HEK293T (cell line): Measurements from ENCODE around the gene NOS2.
A peak's percentile ranks its signal among the peaks of the same experiment; 100 is the strongest.

ENCODE experiments used
- CTCF ChIA-PET: fragments of 350-600 bp; formaldehyde crosslinking; extraction: SDS; loops from one replicate; lab custom pipeline; 2021; ENCODE audit warnings: antibody characterized with exemption, inconsistent platforms; lab: Yijun Ruan, JAX
- POLR2A ChIA-PET: fragments of 350-600 bp; formaldehyde crosslinking; extraction: SDS; loops from one replicate; lab custom pipeline; 2020; ENCODE audit warnings: antibody characterized with exemption, inconsistent platforms; lab: Yijun Ruan, JAX
- DNase-seq: peaks from one replicate; pipeline ENCODE4 v3.0.0; 2012; ENCODE audit warnings: mixed read lengths; ENCODE audit errors: extremely low spot score
- ARNT ChIP-seq: fragments of 450-650 bp; IDR thresholded peaks from 2 replicates; pipeline ENCODE4 v1.6.1; 2017; ENCODE audit warnings: mild to moderate bottlenecking
- BHLHE40 ChIP-seq: fragments of 450-650 bp; IDR thresholded peaks from 2 replicates; pipeline ENCODE4 v1.6.1; 2016; ENCODE audit warnings: mild to moderate bottlenecking, moderate library complexity, borderline replicate concordance
- CTBP1 ChIP-seq: fragments of 450-650 bp; IDR thresholded peaks from 2 replicates; pipeline ENCODE4 v1.6.1; 2016; ENCODE audit warnings: borderline replicate concordance
- ELF4 ChIP-seq: fragments of 450-650 bp; IDR thresholded peaks from 2 replicates; pipeline ENCODE4 v1.6.1; 2017; ENCODE audit warnings: antibody characterized with exemption
- FOXA1 ChIP-seq: fragments of 450-650 bp; IDR thresholded peaks from 2 replicates; pipeline ENCODE4 v1.6.1; 2016; ENCODE audit warnings: mild to moderate bottlenecking
- FOXK2 ChIP-seq: fragments of 450-650 bp; IDR thresholded peaks from 2 replicates; pipeline ENCODE4 v1.6.1; 2016; ENCODE audit warnings: mild to moderate bottlenecking
- FOXM1 ChIP-seq: fragments of 450-650 bp; IDR thresholded peaks from 2 replicates; pipeline ENCODE4 v1.6.1; 2017; ENCODE audit warnings: mild to moderate bottlenecking, borderline replicate concordance
- HDGF ChIP-seq: fragments of 450-650 bp; IDR thresholded peaks from 2 replicates; pipeline ENCODE4 v1.6.1; 2017; ENCODE audit warnings: antibody characterized with exemption, borderline replicate concordance
- L3MBTL2 ChIP-seq: fragments of 450-650 bp; conservative IDR thresholded peaks from 2 replicates; pipeline ENCODE4 v1.6.1; 2016; ENCODE audit warnings: mild to moderate bottlenecking
- LEF1 ChIP-seq: fragments of 450-650 bp; IDR thresholded peaks from 2 replicates; pipeline ENCODE4 v1.6.1; 2017; ENCODE audit warnings: mild to moderate bottlenecking, borderline replicate concordance
- NFRKB ChIP-seq: fragments of 450-650 bp; IDR thresholded peaks from 2 replicates; pipeline ENCODE4 v1.6.1; 2016; ENCODE audit warnings: mild to moderate bottlenecking, moderate library complexity
- SP1 ChIP-seq: fragments of 450-650 bp; IDR thresholded peaks from 2 replicates; pipeline ENCODE4 v1.6.1; 2017
- SUZ12 ChIP-seq: fragments of 450-650 bp; IDR thresholded peaks from 2 replicates; pipeline ENCODE4 v1.6.1; 2016; ENCODE audit warnings: mild to moderate bottlenecking
- TARDBP ChIP-seq: fragments of 450-650 bp; IDR thresholded peaks from 2 replicates; pipeline ENCODE4 v1.6.1; 2016
- ZNF384 ChIP-seq: fragments of 450-650 bp; IDR thresholded peaks from 2 replicates; pipeline ENCODE4 v1.6.1; 2016
- TF ChIP-seq, protein P1 (sequence below): fragments of 450-650 bp; IDR thresholded peaks from 2 replicates; pipeline ENCODE4 v1.6.1; 2016

Gene NOS2

DNA sequence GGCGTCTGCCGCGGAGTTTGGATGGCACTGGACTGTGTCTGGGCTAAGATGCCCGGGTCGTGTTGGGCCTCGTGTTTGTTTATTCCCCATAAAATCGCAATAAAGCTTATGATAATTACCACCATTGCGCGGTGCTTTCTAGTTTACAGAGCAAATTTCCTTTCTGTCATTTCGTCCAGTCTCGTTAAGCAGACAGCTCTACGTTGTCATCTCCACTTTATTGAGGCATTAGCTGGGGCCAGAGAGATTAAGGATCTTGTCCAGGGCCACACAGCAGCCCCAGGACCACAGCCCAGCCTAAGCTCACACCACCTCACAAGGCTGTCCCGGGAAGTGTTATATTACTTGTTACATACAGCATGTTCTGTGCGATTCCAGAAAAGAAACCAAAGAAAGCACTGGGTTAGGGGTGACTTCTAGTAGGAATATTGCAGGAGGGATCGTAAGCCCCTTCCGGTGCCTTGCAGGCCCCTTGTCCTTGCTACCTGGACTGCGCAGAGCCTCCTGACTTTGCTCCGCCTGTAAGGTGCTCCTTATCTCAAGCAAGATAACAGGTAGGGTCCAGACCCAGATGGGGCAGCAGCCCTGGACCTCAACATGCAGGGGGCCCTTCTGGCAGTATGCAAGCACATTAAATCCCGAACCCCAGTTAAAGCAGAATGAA, 6.3 kb downstream of the NOS2 start:
- DNase-seq, result no peak
- CTCF ChIA-PET, result interaction anchor here (1.5 to 2.9 kb wide), 3 partner anchors 11 to 100 kb away, joined by 4 to 11 read pairs (median 10); no protein-coding TSS in a partner anchor
- POLR2A ChIA-PET, result interaction anchor here (1.7 kb wide), 1 partner anchor 13 kb away, joined by 5 read pairs; no protein-coding TSS in a partner anchor
- peak; percentile 3; the same call in 1 of the 2 replicates for TF ChIP-seq L3MBTL2
- TF ChIP-seq SP1, result no peak
- no peak for TF ChIP-seq NFRKB
- no peak for TF ChIP-seq ZNF384

DNA sequence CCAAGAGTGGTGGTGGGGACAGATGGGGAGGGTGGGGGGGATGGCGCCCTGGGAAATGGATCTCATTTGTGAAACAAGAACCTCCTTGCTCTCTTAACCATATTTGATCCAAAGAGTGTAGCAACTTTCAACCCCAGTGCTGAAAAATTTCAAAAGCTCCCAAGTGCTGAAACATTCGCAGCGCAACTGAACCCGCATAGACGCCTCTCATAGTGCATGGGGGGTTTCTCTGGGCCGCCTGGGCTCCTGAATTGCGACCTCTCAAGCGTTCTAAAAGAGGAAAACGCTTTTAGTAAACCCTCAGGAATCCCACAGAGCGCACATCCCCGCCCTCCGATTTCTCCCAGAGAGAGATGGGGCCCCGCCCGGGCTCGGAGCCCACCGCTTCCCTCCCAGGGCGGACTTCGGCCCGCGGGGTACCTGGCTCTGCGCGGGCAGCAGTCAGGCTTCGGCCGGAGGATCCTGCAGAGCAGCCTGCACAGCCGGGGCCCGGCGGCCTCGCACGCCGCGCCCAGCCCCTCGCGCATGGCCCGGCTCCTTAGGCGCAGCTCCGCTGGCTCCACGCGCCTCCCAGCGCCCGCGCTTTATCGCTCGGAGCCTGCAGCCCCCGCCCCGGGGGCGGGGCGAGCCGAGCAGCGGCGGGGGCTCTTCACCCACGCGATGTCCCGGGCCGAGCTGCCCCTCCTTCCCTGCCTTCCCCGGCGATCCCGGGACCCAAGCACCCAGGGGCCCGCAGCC, 7.0 kb downstream of the NOS2 start:
- ChIA-PET POLR2A (no interaction called here), CTCF (interaction anchor here (1.5 to 2.9 kb wide), 3 partner anchors 12 to 100 kb away, joined by 4 to 11 read pairs (median 10); no protein-coding TSS in a partner anchor)
- TF ChIP-seq HDGF (no peak), L3MBTL2 (peak; percentile 72)
- DNase-seq, result peak; percentile 64

DNA sequence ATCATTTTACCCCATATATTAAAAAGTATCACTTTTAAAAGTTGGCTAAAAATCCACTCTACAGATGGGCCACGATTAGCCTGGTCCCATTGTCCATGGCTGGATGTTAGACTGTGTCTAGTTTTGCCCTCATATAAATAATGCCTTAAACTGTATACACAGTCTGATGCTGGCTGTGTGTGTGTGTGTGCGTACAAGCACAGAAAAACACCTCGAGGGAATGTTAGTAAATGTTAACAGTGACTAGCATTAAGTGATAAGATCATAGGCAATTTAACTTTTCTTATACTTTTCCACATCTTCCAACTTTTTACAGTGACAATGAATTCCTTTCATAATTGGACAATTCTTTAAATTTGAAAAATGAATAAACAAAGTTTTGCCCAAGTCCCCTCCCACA, 8.2 kb downstream of the NOS2 start:
- no peak for DNase-seq
- ChIA-PET CTCF (interaction anchor here (0.6 to 1.2 kb wide), 2 partner anchors 10 to 86 kb away, joined by 3 read pairs; no protein-coding TSS in a partner anchor), POLR2A (no interaction called here)
- TF ChIP-seq L3MBTL2, result no peak
- no peak for TF ChIP-seq FOXA1
- TF ChIP-seq SUZ12, result no peak
- no peak for TF ChIP-seq SP1
- no peak for TF ChIP-seq BHLHE40
- no peak for TF ChIP-seq CTBP1
- TF ChIP-seq, protein P1, sequence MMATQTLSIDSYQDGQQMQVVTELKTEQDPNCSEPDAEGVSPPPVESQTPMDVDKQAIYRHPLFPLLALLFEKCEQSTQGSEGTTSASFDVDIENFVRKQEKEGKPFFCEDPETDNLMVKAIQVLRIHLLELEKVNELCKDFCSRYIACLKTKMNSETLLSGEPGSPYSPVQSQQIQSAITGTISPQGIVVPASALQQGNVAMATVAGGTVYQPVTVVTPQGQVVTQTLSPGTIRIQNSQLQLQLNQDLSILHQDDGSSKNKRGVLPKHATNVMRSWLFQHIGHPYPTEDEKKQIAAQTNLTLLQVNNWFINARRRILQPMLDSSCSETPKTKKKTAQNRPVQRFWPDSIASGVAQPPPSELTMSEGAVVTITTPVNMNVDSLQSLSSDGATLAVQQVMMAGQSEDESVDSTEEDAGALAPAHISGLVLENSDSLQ, result no peak
- TF ChIP-seq ARNT, result no peak
- TF ChIP-seq LEF1, result no peak
- no peak for TF ChIP-seq FOXK2
- no peak for TF ChIP-seq FOXM1
- TF ChIP-seq TARDBP, result no peak
- no peak for TF ChIP-seq ELF4
- no peak for TF ChIP-seq NFRKB
- no peak for TF ChIP-seq HDGF
- no peak for TF ChIP-seq ZNF384

DNA sequence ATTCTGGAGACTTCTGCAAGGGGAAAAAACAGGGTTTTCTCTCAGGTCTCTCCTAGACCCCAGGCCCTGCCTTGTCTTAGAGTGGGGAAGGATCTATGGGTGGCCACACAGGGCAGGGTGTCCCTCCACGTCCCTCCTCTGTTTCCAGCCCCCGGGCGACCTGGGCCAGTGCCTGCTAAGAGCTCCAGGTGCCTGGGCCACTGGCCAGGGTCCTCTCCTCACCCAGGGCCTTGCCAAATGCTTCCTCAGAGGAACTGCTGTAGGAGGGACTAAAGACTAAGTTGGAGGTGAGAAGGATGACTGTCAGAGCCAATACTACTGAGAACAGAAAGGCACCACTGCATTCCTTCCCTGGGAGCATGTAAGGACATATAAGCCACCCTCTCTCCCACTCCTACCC, 11.4 kb downstream of the NOS2 start:
- DNase-seq, result no peak
- TF ChIP-seq HDGF (no peak), CTBP1 (no peak), FOXM1 (no peak), TARDBP (no peak), ARNT (no peak), BHLHE40 (no peak), ZNF384 (no peak), SUZ12 (no peak), FOXK2 (no peak), ELF4 (no peak), SP1 (no peak), NFRKB (no peak), LEF1 (no peak), L3MBTL2 (no peak), FOXA1 (no peak)
- TF ChIP-seq, protein P1, result no peak
- CTCF ChIA-PET, result interaction anchor here (1.5 kb wide), 1 partner anchor 91 kb away, joined by 6 read pairs; no protein-coding TSS in a partner anchor
- POLR2A ChIA-PET, result no interaction called here

DNA sequence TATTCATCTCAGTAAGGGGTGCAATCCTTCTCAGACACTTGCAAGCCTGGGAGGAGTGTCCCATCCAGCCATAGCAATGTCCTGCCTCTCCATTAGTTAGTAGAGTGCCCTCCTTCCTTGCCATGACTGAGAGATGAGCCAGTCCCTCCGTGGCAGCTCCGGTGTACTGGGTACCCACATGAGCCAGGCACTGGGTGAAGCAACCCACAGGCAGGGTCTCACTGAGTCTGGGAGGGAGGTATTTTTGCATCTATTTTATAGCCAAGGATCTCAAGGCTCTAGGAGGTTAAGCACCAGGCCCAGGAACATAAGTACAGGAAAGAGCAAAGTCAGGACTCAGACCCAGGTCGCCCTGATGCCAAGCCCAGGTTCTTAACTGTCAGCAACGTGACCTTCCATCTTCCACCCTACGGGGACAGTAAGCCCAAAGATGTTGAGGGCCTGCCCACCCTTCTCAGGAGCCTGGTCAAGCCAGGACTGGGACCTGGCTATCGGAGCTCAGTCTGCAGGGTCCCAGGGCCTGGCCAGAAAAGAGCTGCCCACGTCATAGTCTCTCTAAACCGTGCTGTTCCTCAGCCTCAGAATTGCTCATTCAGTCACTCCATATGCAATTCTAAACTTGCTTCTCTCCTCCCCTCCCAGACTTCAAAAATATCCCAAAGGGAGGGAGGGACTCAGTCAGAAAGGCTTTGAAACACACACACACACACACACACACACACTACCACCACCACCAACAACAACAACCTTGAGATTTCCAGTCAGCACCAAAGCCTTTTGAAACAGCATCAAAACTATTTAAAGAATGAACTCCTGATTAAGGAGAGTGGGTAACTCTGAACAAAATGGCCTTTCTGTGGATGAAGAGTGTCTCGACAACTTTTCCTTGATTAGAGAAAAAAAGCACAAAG, 16.6 kb downstream of the NOS2 start:
- no peak for DNase-seq
- CTCF ChIA-PET, result interaction anchor here (0.6 kb wide), 1 partner anchor 184 kb away, joined by 3 read pairs; no protein-coding TSS in a partner anchor
- TF ChIP-seq FOXK2, result no peak
- TF ChIP-seq BHLHE40, result no peak
- TF ChIP-seq LEF1, result no peak
- no peak for TF ChIP-seq ARNT
- POLR2A ChIA-PET, result no interaction called here

DNA sequence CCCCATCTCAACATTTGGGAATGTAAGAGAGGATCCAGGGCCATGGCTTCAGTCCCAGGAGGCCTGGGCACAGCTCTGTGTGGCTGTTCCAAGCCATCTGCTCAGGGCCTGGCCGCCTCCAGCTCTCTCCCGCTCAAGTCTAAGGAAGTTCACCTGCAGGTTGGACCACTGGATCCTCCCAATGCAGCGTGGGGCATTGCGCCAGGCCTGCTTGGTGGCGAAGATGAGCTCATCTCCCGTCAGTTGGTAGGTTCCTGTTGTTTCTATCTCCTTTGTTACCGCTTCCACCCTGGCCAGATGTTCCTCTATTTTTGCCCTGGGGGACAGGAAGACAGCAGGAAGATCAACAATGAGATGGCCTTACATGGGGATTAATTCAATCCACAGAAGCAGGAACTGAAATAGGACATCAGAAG, 17.5 kb downstream of the NOS2 start:
- TF ChIP-seq FOXK2 (no peak), ARNT (no peak)
- TF ChIP-seq, protein P1, result no peak
- ChIA-PET POLR2A (no interaction called here), CTCF (interaction anchor here (0.6 kb wide), 1 partner anchor 183 kb away, joined by 3 read pairs; no protein-coding TSS in a partner anchor)
- no peak for DNase-seq
